ENCODE measurements around the gene MYO9B.

DNA sequence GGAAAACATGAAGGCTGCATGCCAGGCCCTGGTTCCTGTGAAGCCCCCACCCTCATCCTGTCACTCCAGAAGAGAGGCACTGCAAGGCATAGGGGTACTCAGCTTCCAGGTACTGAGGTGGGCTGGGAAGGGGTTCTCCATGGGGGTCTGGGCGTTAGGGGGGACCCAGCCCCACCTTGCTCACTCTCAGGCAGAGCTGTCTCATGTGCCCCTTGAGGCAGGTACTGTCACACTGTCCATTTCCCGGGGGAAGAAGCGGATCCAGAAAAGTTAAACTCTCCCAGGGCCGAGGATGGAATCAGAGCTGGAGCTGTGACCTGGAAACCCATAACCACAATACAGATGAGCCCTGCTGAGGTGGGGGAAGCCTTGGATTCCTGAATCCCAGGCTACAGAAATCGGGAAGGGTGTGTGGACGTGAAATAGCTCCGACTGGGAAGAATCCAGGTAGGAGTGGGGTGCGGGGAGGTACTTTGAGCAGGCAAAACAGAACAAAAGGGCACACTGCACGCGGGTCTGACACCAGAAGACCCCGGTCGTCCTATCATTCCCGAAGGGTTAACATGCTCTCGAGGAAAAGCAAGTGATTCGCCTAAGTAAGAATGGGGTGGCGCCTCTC lies 139.0 kb downstream of the MYO9B start:
- TF ChIP-seq POLR2AphosphoS5 (IDR thresholded peaks at IDR 0.05; ENCODE audit: borderline replicate concordance, low read depth, low read length) (no peak), EZH2 (IDR thresholded peaks at IDR 0.05) (no peak)
